Upper lobe of right lung (tissue), 1 donor: ENCODE data around the gene CAMKMT. TPM values are rescaled to one million over a fixed set of nuclear protein-coding genes. Genes with fewer than 3 reads are reported as not detected.

Source experiments
- ATAC-seq: fragments of 200-7000 bp; cut with Tn5 transposase; one replicate; pipeline ENCODE4 v1.9.1; 2020; ENCODE audit warnings: mild to moderate bottlenecking, moderate library complexity
- DNase-seq: peaks from one replicate; pipeline ENCODE4 v3.0.0-alpha.2; 2020
- H3K27ac ChIP-seq: fragments of 200-600 bp; one replicate; pipeline ENCODE4 v1.8.0; 2022
- H3K27me3 ChIP-seq: fragments of 200-600 bp; one replicate; pipeline ENCODE4 v1.8.0; 2022; ENCODE audit warnings: mild to moderate bottlenecking
- H3K36me3 ChIP-seq: fragments of 200-600 bp; one replicate; pipeline ENCODE4 v1.8.0; 2022
- H3K4me1 ChIP-seq: fragments of 200-600 bp; one replicate; pipeline ENCODE4 v1.8.0; 2022
- H3K4me3 ChIP-seq: fragments of 200-600 bp; one replicate; pipeline ENCODE4 v1.8.0; 2022; ENCODE audit warnings: mild to moderate bottlenecking
- H3K9me3 ChIP-seq: fragments of 200-600 bp; one replicate; pipeline ENCODE4 v1.8.0; 2022
- CTCF ChIP-seq: fragments of 200-600 bp; IDR thresholded peaks from one replicate; pipeline ENCODE4 v1.8.0; 2022; ENCODE audit warnings: antibody characterized with exemption
- intact Hi-C: fragments of 100-400 bp; cut with DNase I; formaldehyde crosslinking; loops from one replicate; pipeline ENCODE4 v1.11.0; 2022
- total RNA-seq: library from RNA; stranded (reverse); fragmentation: NEBNext Ultra II Directional; extraction: Animal tissue kit (Norgen Biotek cat#: 25700); gene quantifications from one replicate; pipeline ENCODE4 v1.2.1, GENCODE V29; 2021
- donor health status: DM: no; HTN: yes; CAD: no; lungs with severe emphysema.

CAMKMT gene
- total RNA-seq, 1 donor from 2014 or later, result 10.5 TPM

- Histone ChIP-seq H3K27ac (no peak overlapping the region), H3K36me3 (no peaks in the 10 kb centered on the region), H3K4me1 (no peaks in the 10 kb centered on the region), H3K9me3 (no peaks in the 10 kb centered on the region), H3K4me3 (no peak overlapping the region), H3K27me3 (no peaks in the 10 kb centered on the region)
- DNase-seq (no peak), ATAC-seq (no peak)
- intact Hi-C loops, result no loop called here
- no peak for TF ChIP-seq CTCF
These were observed 428.4 kb downstream of the CAMKMT start for GRCh38 chr2:44789971-44790721.

- Histone ChIP-seq H3K9me3 (no peaks in the 10 kb centered on the region), H3K27me3 (peaks cover 13% of the 10 kb centered on the region), H3K36me3 (no peaks in the 10 kb centered on the region), H3K4me1 (no peaks in the 10 kb centered on the region), H3K27ac (no peak overlapping the region), H3K4me3 (no peak overlapping the region)
- ATAC-seq (no peak), DNase-seq (no peak)
- intact Hi-C loops, result no loop called here
- TF ChIP-seq CTCF, result no peak
These were observed 431.6 kb downstream of the CAMKMT start for GRCh38 chr2:44793322-44793870.

- intact Hi-C loops, result no loop called here
- Histone ChIP-seq H3K9me3 (no peaks in the 10 kb centered on the region), H3K27me3 (peaks cover 46% of the 10 kb centered on the region), H3K4me1 (peaks cover 2% of the 10 kb centered on the region), H3K27ac (no peak overlapping the region), H3K36me3 (no peaks in the 10 kb centered on the region), H3K4me3 (no peak overlapping the region)
- TF ChIP-seq CTCF, result no peak
- ATAC-seq (no peak), DNase-seq (no peak)
These were observed 435.0 kb downstream of the CAMKMT start for GRCh38 chr2:44796771-44797170.

- peaks cover 13% of the 10 kb centered on the region for H3K4me1 ChIP-seq
- no peaks in the 10 kb centered on the region for H3K36me3 ChIP-seq
- intact Hi-C loops, result no loop called here
- H3K4me3 ChIP-seq, result no peak overlapping the region
- ATAC-seq, result no peak
- DNase-seq, result no peak
- peaks cover 61% of the 10 kb centered on the region for H3K27me3 ChIP-seq
- TF ChIP-seq CTCF, result no peak
- no peak overlapping the region for H3K27ac ChIP-seq
- no peaks in the 10 kb centered on the region for H3K9me3 ChIP-seq
These were observed 436.5 kb downstream of the CAMKMT start for GRCh38 chr2:44798139-44798659.

GRCh38 chr2:44799105-44799504 lies 437.4 kb downstream of the CAMKMT start:
- no peak overlapping the region for H3K27ac ChIP-seq
- no peak for TF ChIP-seq CTCF
- H3K9me3 ChIP-seq, result no peaks in the 10 kb centered on the region
- ATAC-seq, result no peak
- peaks cover 13% of the 10 kb centered on the region for H3K4me1 ChIP-seq
- intact Hi-C loops, result no loop called here
- H3K27me3 ChIP-seq, result peaks cover 70% of the 10 kb centered on the region
- no peak overlapping the region for H3K4me3 ChIP-seq
- DNase-seq, result no peak
- no peaks in the 10 kb centered on the region for H3K36me3 ChIP-seq
